ENCODE measurements around the gene HS3ST4.

The HS3ST4 gene

GRCh38 chr16:25812215-25812614, 120.5 kb downstream of the HS3ST4 start:
- H3K27ac ChIP-seq: no peak overlapping the region
- POLR2A ChIA-PET (ENCODE audit: low non-redundant PET): no interaction called here
- no peak for TF ChIP-seq CTCF (conservative IDR thresholded peaks at IDR 0.05; ENCODE audit: low read depth)
- CTCF ChIA-PET: no interaction called here
- DNase-seq (ENCODE audit: low spot score): no peak

GRCh38 chr16:25817295-25817694, 125.5 kb downstream of the HS3ST4 start:
- TF ChIP-seq CTCF (conservative IDR thresholded peaks at IDR 0.05; ENCODE audit: low read depth): no peak
- CTCF ChIA-PET: no interaction called here
- H3K27ac ChIP-seq: no peak overlapping the region
- POLR2A ChIA-PET (ENCODE audit: low non-redundant PET): no interaction called here
- no peak for DNase-seq (ENCODE audit: low spot score)

- ChIA-PET CTCF (no interaction called here), POLR2A (ENCODE audit: low non-redundant PET) (no interaction called here)
- H3K27ac ChIP-seq: no peak overlapping the region
- DNase-seq (ENCODE audit: low spot score): no peak
- no peak for TF ChIP-seq CTCF (conservative IDR thresholded peaks at IDR 0.05; ENCODE audit: low read depth)
Measured at GRCh38 chr16:25817876-25818275, 126.1 kb downstream of the HS3ST4 start.

- TF ChIP-seq CTCF (conservative IDR thresholded peaks at IDR 0.05; ENCODE audit: low read depth): no peak
- CTCF ChIA-PET: no interaction called here
- POLR2A ChIA-PET (ENCODE audit: low non-redundant PET): no interaction called here
- no peak for DNase-seq (ENCODE audit: low spot score)
- H3K27ac ChIP-seq: no peak overlapping the region
Measured at GRCh38 chr16:25823891-25824290, 132.1 kb downstream of the HS3ST4 start.

GRCh38 chr16:25827709-25828108, 135.9 kb downstream of the HS3ST4 start:
- ChIA-PET POLR2A (ENCODE audit: low non-redundant PET) (no interaction called here), CTCF (no interaction called here)
- no peak overlapping the region for H3K27ac ChIP-seq
- TF ChIP-seq CTCF (conservative IDR thresholded peaks at IDR 0.05; ENCODE audit: low read depth): no peak
- no peak for DNase-seq (ENCODE audit: low spot score)

- CTCF ChIA-PET: interaction anchor here (0.6 kb wide), 1 partner anchor 1824 kb away, joined by 3 read pairs; no protein-coding TSS in a partner anchor
- H3K27ac ChIP-seq: no peak overlapping the region
- POLR2A ChIA-PET (ENCODE audit: low non-redundant PET): no interaction called here
- no peak for TF ChIP-seq CTCF (conservative IDR thresholded peaks at IDR 0.05; ENCODE audit: low read depth)
- DNase-seq (ENCODE audit: low spot score): no peak
Measured at GRCh38 chr16:25828510-25828909, 136.8 kb downstream of the HS3ST4 start.

- no peak overlapping the region for H3K27ac ChIP-seq
- DNase-seq (ENCODE audit: low spot score): no peak
- no peak for TF ChIP-seq CTCF (conservative IDR thresholded peaks at IDR 0.05; ENCODE audit: low read depth)
- CTCF ChIA-PET: no interaction called here
- POLR2A ChIA-PET (ENCODE audit: low non-redundant PET): no interaction called here
Measured at GRCh38 chr16:25832291-25832690, 140.5 kb downstream of the HS3ST4 start.
